ENCODE measurements around the gene LRTM2.

DNA sequence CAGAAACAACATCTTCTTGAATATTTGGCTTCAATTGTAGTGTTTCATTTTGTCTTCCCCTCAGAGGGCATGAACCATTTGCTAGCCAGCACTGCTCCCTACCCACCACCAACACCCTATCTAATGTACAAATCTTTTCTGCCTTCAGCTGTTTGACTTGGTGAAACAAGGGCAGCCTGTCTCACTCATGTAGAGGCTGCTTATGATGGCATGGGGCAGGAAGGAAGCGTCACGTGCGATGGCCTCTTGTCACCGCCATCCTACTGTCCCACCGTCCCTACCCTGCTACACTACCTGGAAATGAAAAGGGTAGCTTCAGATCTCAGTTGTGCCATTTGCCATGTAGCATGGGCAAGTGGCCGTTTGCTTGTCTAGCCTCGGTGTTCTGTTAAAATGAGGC lies 29.9 kb upstream of the LRTM2 start:
- TF ChIP-seq, protein P1, sequence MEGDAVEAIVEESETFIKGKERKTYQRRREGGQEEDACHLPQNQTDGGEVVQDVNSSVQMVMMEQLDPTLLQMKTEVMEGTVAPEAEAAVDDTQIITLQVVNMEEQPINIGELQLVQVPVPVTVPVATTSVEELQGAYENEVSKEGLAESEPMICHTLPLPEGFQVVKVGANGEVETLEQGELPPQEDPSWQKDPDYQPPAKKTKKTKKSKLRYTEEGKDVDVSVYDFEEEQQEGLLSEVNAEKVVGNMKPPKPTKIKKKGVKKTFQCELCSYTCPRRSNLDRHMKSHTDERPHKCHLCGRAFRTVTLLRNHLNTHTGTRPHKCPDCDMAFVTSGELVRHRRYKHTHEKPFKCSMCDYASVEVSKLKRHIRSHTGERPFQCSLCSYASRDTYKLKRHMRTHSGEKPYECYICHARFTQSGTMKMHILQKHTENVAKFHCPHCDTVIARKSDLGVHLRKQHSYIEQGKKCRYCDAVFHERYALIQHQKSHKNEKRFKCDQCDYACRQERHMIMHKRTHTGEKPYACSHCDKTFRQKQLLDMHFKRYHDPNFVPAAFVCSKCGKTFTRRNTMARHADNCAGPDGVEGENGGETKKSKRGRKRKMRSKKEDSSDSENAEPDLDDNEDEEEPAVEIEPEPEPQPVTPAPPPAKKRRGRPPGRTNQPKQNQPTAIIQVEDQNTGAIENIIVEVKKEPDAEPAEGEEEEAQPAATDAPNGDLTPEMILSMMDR (conservative IDR thresholded peaks at IDR 0.05; ENCODE audit: low read depth, low read length): no peak
- no peak for TF ChIP-seq EZH2 (IDR thresholded peaks at IDR 0.05; ENCODE audit: low read length, unreplicated experiment)
- no peak for TF ChIP-seq EZH2phosphoT487 (IDR thresholded peaks at IDR 0.05; ENCODE audit: borderline replicate concordance, low read length)

Measured in PC-3 (cell line).